ENCODE data around the gene PEF1. TPM values are rescaled to one million over a fixed set of nuclear protein-coding genes. Genes with fewer than 3 reads are reported as not detected.

PEF1 gene
- total RNA-seq, 5 donors from 2014 or later (not counting 1 experiment from before 2014, with no cell fraction given), result 38.7 to 49.8 (median 42.4) TPM

GRCh38 chr1:31650161-31651088 lies 5.7 kb upstream of the PEF1 start:
- POLR2A ChIA-PET, result no interaction called here
- Mint-ChIP-seq H3K4me1 (peaks cover 12 to 17% (median 15%) of the 10 kb centered on the region in 3 donors), H3K4me3 (no peak overlapping the region), H3K36me3 (no peaks in the 10 kb centered on the region), H3K27ac (no peak overlapping the region), H3K9me3 (no peaks in the 10 kb centered on the region), H3K27me3 (peaks cover 0 to 2% of the 10 kb centered on the region in 2 donors)
- ATAC-seq (replicated peaks in 1 of 4) (no peak), DNase-seq (no peak)
- Histone ChIP-seq H3K27ac (ENCODE audit: low read length) (no peak overlapping the region), H3K4me3 (ENCODE audit: control insufficient read depth in 1 of 2, extremely low read depth in 1 of 2, low read length in 1 of 2) (no peak overlapping the region), H3K36me3 (ENCODE audit: control insufficient read depth in 2 of 2, extremely low read depth in 1 of 2, insufficient read depth in 1 of 2, low read length in 1 of 2) (no peaks in the 10 kb centered on the region), H3K27me3 (replicated peaks in 1 of 2; ENCODE audit: control insufficient read depth in 2 of 2, extremely low read depth in 1 of 2, insufficient read depth in 2 of 2, low read length in 1 of 2) (peaks cover 0 to 3% of the 10 kb centered on the region in 2 experiments), H3K9me3 (no peaks in the 10 kb centered on the region), H3K4me1 (ENCODE audit: control insufficient read depth in 1 of 2, extremely low read depth in 1 of 2, insufficient read depth in 2 of 2, low read length in 2 of 2) (peaks cover 6 to 8% of the 10 kb centered on the region in 2 experiments)
- WGBS (ENCODE audit: insufficient coverage), result 85% methylated on average over 4 of the region's 9 CpGs
- CTCF ChIA-PET, result no interaction called here

DNA sequence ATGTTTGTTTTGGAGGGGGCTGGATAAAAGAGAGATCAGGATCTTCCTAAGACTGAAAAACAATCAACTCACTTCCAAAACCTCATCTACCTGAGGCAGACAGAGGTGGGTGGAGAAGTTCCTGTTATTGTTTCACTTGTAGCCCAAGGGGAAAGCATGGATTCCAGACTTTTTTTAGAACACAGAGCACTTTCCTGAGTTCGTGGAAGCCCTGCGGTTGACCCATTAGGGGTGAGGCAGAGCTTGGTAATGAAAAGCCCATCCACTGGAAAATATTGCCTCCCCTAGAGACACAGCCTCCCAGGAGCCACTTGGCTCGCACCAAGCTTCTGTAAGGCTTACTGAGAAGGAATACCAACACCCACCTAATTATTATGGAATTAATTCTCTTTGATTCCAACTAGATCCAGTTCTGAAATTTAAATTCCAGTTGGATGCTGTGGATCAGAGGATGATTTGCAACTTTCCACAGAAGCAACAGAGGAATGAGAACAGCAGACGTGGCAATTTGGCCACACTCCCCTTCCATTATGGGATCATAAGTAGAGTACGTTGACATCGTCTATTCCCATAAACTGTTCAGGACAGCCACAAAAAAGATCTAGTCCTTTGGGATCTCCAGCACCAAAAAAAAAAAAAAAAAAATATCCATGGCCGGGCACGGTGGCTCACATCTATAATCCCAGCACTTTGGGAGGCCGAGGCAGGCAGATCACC lies 4.1 kb upstream of the PEF1 start:
- no peak for ATAC-seq (replicated peaks in 1 of 4)
- H3K4me3 Mint-ChIP-seq, result no peak overlapping the region

DNA sequence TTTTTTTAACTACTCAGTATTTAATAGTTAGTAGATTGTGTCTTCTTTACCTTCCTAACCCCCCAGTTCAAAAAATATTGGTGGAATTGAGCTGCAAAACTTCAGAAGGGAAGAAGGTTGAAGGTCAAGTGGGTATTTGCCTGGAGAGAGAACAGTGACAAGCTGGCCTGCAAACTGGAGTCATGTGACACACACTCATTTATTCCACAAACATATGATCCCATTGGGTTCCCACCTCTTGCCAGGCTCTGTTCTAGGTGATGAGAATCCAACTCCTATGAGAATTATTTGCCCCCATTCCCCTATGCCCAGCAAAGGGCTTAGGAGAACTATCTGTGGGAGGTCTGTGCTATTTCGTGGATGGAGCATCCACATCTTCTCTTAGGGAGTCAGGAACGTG lies 3.5 kb upstream of the PEF1 start:
- POLR2A ChIA-PET, result no interaction called here
- Mint-ChIP-seq H3K9me3 (no peaks in the 10 kb centered on the region), H3K36me3 (no peaks in the 10 kb centered on the region), H3K27ac (no peak overlapping the region), H3K27me3 (no peaks in the 10 kb centered on the region), H3K4me3 (no peak overlapping the region), H3K4me1 (peaks cover 33 to 39% (median 34%) of the 10 kb centered on the region in 3 donors)
- DNase-seq (no peak), ATAC-seq (replicated peaks in 1 of 4) (no peak)
- Histone ChIP-seq H3K27me3 (replicated peaks in 1 of 2; ENCODE audit: control insufficient read depth in 2 of 2, extremely low read depth in 1 of 2, insufficient read depth in 2 of 2, low read length in 1 of 2) (no peaks in the 10 kb centered on the region), H3K4me1 (ENCODE audit: control insufficient read depth in 1 of 2, extremely low read depth in 1 of 2, insufficient read depth in 2 of 2, low read length in 2 of 2) (peaks cover 16 to 22% of the 10 kb centered on the region in 2 experiments), H3K4me3 (ENCODE audit: control insufficient read depth in 1 of 2, extremely low read depth in 1 of 2, low read length in 1 of 2) (no peak overlapping the region), H3K36me3 (ENCODE audit: control insufficient read depth in 2 of 2, extremely low read depth in 1 of 2, insufficient read depth in 1 of 2, low read length in 1 of 2) (no peaks in the 10 kb centered on the region), H3K27ac (ENCODE audit: low read length) (no peak overlapping the region), H3K9me3 (no peaks in the 10 kb centered on the region)
- WGBS (ENCODE audit: insufficient coverage), result 80% methylated on average over 2 of the region's 2 CpGs
- CTCF ChIA-PET, result interaction anchor here in 1 of 2 donors (0.7 kb wide), 1 partner anchor 648 kb away, joined by 8 read pairs; no protein-coding TSS in a partner anchor

More for the DNA sequence above, 4.1 kb upstream of the PEF1 start:
- no peaks in the 10 kb centered on the region for H3K27me3 Mint-ChIP-seq
- Histone ChIP-seq H3K4me1 (ENCODE audit: control insufficient read depth in 1 of 2, extremely low read depth in 1 of 2, insufficient read depth in 2 of 2, low read length in 2 of 2) (peaks cover 10 to 16% of the 10 kb centered on the region in 2 experiments), H3K4me3 (ENCODE audit: control insufficient read depth in 1 of 2, extremely low read depth in 1 of 2, low read length in 1 of 2) (no peak overlapping the region), H3K9me3 (no peaks in the 10 kb centered on the region), H3K36me3 (ENCODE audit: control insufficient read depth in 2 of 2, extremely low read depth in 1 of 2, insufficient read depth in 1 of 2, low read length in 1 of 2) (no peaks in the 10 kb centered on the region), H3K27me3 (replicated peaks in 1 of 2; ENCODE audit: control insufficient read depth in 2 of 2, extremely low read depth in 1 of 2, insufficient read depth in 2 of 2, low read length in 1 of 2) (no peaks in the 10 kb centered on the region), H3K27ac (ENCODE audit: low read length) (no peak overlapping the region)
- H3K36me3 Mint-ChIP-seq, result no peaks in the 10 kb centered on the region
- no peak overlapping the region for H3K27ac Mint-ChIP-seq
- peaks cover 27 to 33% (median 28%) of the 10 kb centered on the region in 3 donors for H3K4me1 Mint-ChIP-seq
- no CpG with 5 or more reads among the region's 9 CpGs for WGBS (ENCODE audit: insufficient coverage)
- H3K9me3 Mint-ChIP-seq, result no peaks in the 10 kb centered on the region
- ChIA-PET CTCF (interaction anchor here in 1 of 2 donors (0.7 kb wide), 1 partner anchor 649 kb away, joined by 8 read pairs; no protein-coding TSS in a partner anchor), POLR2A (no interaction called here)
- no peak for DNase-seq

DNA sequence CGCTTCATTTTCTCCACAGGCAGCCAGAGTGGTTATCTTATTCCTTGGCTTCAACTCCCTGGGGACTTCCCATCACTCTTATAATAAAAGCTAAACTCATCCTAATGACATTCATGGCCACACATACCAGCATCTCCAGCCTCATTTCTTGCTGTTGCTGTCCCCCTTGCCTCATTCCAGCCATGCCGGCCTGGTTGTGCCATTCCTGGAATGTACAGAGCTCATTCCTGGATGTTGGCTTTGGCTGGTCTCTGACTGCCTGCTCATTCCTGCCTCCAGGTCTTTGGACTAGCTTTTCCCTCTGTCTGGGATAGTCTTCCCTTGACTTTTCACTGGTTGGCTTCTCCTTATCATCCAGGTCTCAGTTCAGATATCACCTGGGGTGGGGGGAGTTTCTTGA lies 2.4 kb upstream of the PEF1 start:
- ATAC-seq (replicated peaks in 1 of 4), result no peak

DNA sequence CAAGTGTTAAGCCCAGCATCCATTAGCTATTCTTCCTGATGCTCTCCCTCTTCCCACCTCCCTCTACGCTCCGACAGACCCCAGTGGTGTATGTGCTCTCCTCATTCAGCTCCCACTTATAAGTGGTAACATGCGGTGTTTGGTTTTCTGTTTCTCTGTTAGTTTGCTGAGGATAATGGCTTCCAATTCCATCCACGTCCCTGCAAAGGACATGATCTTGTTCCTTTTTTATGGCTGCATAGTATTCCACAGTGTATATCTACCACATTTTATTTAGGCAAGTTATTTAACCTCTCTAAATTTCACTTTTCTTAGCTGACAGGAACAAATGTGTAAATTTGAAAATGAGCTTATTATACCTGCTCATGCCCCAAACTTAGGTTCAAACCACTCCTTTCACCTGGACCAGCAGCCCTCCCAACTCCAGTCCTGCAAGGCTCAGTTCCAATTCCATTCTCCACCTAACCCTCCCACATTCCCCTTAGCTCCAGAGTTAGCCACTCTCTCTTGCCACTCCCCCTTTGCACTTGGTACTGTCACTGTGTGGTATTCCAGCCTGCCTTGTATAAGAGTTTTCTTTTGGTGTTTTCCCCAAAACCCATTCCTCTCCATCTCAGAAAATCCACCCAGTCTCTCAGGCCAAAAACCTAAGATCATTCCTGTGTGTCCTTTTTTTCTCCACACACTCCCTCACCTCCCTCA lies 1.7 kb upstream of the PEF1 start:
- H3K36me3 ChIP-seq (ENCODE audit: control insufficient read depth in 2 of 2, extremely low read depth in 1 of 2, insufficient read depth in 1 of 2, low read length in 1 of 2), result no peaks in the 10 kb centered on the region
- ChIA-PET POLR2A (interaction anchor here in 1 of 2 donors (0.6 kb wide), 1 partner anchor 86 kb away, joined by 3 read pairs; no protein-coding TSS in a partner anchor), CTCF (interaction anchor here in 1 of 2 donors (1.4 kb wide), 1 partner anchor 114 kb away, joined by 3 read pairs; no protein-coding TSS in a partner anchor)
- ATAC-seq (replicated peaks in 1 of 4), result no peak
- no peaks in the 10 kb centered on the region for H3K9me3 ChIP-seq
- peak overlapping the region; percentile 40 to 98 (median 94) for H3K4me3 Mint-ChIP-seq
- H3K27me3 ChIP-seq (replicated peaks in 1 of 2; ENCODE audit: control insufficient read depth in 2 of 2, extremely low read depth in 1 of 2, insufficient read depth in 2 of 2, low read length in 1 of 2), result no peaks in the 10 kb centered on the region
- H3K4me1 ChIP-seq (ENCODE audit: control insufficient read depth in 1 of 2, extremely low read depth in 1 of 2, insufficient read depth in 2 of 2, low read length in 2 of 2), result peaks cover 16 to 26% of the 10 kb centered on the region in 2 experiments
- no peak overlapping the region for H3K27ac Mint-ChIP-seq
- H3K4me3 ChIP-seq (ENCODE audit: control insufficient read depth in 1 of 2, extremely low read depth in 1 of 2, low read length in 1 of 2), result no peak overlapping the region
- no peaks in the 10 kb centered on the region for H3K36me3 Mint-ChIP-seq
- no peak overlapping the region for H3K27ac ChIP-seq (ENCODE audit: low read length)
- no CpG with 5 or more reads among the region's 4 CpGs for WGBS (ENCODE audit: insufficient coverage)
- H3K27me3 Mint-ChIP-seq, result no peaks in the 10 kb centered on the region
- DNase-seq, result no peak
- peaks cover 34 to 47% (median 44%) of the 10 kb centered on the region in 3 donors for H3K4me1 Mint-ChIP-seq
- no peaks in the 10 kb centered on the region for H3K9me3 Mint-ChIP-seq

More for the DNA sequence above, 2.4 kb upstream of the PEF1 start:
- Histone ChIP-seq H3K36me3 (ENCODE audit: control insufficient read depth in 2 of 2, extremely low read depth in 1 of 2, insufficient read depth in 1 of 2, low read length in 1 of 2) (no peaks in the 10 kb centered on the region), H3K4me1 (ENCODE audit: control insufficient read depth in 1 of 2, extremely low read depth in 1 of 2, insufficient read depth in 2 of 2, low read length in 2 of 2) (peaks cover 16 to 26% of the 10 kb centered on the region in 2 experiments), H3K27ac (ENCODE audit: low read length) (no peak overlapping the region), H3K4me3 (ENCODE audit: control insufficient read depth in 1 of 2, extremely low read depth in 1 of 2, low read length in 1 of 2) (no peak overlapping the region), H3K27me3 (replicated peaks in 1 of 2; ENCODE audit: control insufficient read depth in 2 of 2, extremely low read depth in 1 of 2, insufficient read depth in 2 of 2, low read length in 1 of 2) (no peaks in the 10 kb centered on the region), H3K9me3 (no peaks in the 10 kb centered on the region)
- ChIA-PET POLR2A (interaction anchor here in 1 of 2 donors (0.6 kb wide), 1 partner anchor 86 kb away, joined by 3 read pairs; no protein-coding TSS in a partner anchor), CTCF (interaction anchor here in 1 of 2 donors (1.4 kb wide), 1 partner anchor 113 kb away, joined by 3 read pairs; no protein-coding TSS in a partner anchor)
- Mint-ChIP-seq H3K36me3 (no peaks in the 10 kb centered on the region), H3K27ac (no peak overlapping the region), H3K4me3 (peak overlapping the region; percentile 1 to 94 (median 17)), H3K27me3 (no peaks in the 10 kb centered on the region), H3K4me1 (peaks cover 34 to 47% (median 44%) of the 10 kb centered on the region in 3 donors), H3K9me3 (no peaks in the 10 kb centered on the region)
- DNase-seq, result no peak
- WGBS (ENCODE audit: insufficient coverage), result 93% methylated on average over 2 of the region's 2 CpGs

All from T-cell (primary cell).